Cardiac septum (tissue), 1 donor: ENCODE results near the gene SVOP. TPM values are rescaled to one million over a fixed set of nuclear protein-coding genes. Genes with fewer than 3 reads are reported as not detected.
"Not testable (repeated sequence)": the region's sequence is repeated elsewhere in the genome, so short reads cannot be mapped to it uniquely, and the experiment has no call there.

Experiments used
- DNase-seq: peaks from one replicate; pipeline ENCODE4 v3.0.0-alpha.2; 2020; ENCODE audit warnings: low spot score
- intact Hi-C: fragments of 100-400 bp; cut with DNase I; formaldehyde crosslinking; loops from one replicate; pipeline ENCODE4 v1.14.0; 2022
- long read RNA-seq: library from polyadenylated mRNA; unstranded; transcript quantifications from one replicate; pipeline ENCODE4 v2.0.0, GENCODE V29; 2021
- total RNA-seq: library from RNA; stranded (reverse); fragmentation: NEBNext Ultra II Directional; extraction: Animal tissue kit (Norgen Biotek cat#: 25700); gene quantifications from one replicate; pipeline ENCODE4 v1.2.1, GENCODE V29; 2021
- donor health status: DM: no; HTN: no; CAD: no.

SVOP gene, protein sequence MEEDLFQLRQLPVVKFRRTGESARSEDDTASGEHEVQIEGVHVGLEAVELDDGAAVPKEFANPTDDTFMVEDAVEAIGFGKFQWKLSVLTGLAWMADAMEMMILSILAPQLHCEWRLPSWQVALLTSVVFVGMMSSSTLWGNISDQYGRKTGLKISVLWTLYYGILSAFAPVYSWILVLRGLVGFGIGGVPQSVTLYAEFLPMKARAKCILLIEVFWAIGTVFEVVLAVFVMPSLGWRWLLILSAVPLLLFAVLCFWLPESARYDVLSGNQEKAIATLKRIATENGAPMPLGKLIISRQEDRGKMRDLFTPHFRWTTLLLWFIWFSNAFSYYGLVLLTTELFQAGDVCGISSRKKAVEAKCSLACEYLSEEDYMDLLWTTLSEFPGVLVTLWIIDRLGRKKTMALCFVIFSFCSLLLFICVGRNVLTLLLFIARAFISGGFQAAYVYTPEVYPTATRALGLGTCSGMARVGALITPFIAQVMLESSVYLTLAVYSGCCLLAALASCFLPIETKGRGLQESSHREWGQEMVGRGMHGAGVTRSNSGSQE
- total RNA-seq: 1.9 TPM
- long read RNA-seq, full-length matches to known transcripts: 2 of 15 reads
- long read RNA-seq, partial matches to known transcripts: 3 of 15 reads
- long read RNA-seq, other reads (novel, unspliced or antisense): 10 of 15 reads

DNA sequence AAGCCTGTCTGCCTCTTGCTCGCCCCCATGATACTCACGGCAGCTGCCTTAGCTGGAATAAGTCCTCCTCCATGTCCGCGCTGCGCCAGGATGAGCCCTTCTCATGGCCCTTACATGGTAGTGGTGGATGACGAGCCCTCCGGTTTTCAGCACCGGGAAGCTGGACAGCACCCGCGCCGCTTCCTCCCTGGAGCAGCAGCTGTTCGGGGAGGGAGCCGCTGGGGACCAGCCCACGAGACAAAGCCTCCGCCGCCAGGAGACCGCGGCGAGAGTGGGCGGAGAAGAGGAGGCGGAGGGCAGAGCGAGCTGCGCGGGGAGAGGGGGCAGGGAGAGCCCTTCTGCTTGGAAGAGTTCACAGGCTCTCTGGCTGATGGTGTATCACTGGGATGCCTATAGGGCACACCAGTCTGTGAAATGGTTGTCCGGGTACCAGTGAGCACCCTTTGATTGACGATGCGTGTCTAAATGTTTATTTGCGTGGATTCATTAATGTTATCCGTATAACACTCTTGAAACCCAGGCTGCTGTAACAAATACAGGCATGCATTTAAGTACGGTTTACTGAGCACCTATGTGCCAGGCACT is at the start of gene SVOP:
TSS of gene SVOP (minus strand) at position 273 of the 585 bp plus-strand sequence. CDS start at position 73, 200 bp downstream.
- DNase-seq: peak; percentile 90
- intact Hi-C loops: no loop called here

DNA sequence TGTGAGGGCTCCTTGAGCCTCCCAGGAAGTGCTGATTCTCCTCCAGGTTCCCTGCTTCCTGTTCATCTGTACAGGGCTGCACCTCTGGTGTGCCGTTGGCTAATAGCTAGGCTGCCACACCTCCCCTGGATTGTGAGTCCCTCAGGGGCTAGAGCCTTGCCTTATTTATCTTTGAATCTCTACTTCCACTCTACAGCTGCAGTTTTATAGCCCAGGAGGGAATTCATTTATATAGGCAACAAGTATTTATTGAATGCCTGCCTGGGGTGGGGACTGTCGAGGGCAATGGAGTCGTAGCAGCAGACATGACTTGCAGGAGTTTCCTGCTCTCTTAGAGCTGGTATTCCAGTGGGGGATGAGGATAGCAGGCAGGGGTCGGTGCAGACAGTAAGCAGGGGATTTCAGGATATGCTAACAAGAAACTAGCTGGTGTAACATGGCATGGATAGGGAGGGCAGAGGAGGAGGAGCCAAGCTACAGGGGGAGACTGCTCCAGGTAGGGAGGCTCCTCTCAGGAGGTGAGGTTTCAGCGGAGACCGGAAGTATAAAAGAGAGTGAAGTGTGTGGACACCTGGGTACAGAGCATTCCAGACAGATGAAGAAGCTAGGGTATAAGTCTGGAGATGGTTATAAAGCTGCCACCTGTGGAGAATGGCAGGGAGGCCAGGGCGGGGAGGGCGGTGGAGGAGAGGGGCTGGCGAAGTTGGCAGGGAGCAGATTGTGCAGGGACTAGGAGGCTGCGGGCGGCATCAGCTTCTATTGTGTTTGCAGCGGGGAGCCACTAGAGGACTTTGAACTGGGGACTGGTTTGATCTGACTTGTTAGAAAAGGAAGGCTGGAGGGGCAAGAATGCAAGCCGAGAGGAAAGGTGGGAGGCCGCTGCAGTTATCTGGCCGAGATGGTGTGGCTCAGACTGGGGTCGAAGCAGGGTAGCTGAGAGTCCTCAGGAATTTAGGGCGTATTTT is 48.7 kb upstream of the SVOP start:
- DNase-seq: no peak
- intact Hi-C loops: no loop called here

DNA sequence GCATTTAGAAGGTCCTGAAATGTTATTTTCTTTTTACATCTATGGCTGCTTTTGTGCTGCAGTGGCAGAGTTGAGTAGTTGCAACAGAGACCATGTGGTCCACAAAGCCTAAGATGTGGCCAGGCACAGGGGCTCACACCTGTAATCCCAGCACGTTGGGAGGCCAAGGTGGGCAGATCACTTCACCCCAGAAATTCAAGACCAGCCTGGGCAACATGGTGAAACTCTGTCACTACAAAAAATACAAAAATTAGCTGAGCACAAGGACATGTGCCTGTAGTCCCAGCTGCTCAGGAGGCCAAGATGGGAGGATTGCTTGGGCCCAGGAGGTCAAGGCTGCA is 45.0 kb upstream of the SVOP start:
- no peak for DNase-seq
- intact Hi-C loops: no loop called here

DNA sequence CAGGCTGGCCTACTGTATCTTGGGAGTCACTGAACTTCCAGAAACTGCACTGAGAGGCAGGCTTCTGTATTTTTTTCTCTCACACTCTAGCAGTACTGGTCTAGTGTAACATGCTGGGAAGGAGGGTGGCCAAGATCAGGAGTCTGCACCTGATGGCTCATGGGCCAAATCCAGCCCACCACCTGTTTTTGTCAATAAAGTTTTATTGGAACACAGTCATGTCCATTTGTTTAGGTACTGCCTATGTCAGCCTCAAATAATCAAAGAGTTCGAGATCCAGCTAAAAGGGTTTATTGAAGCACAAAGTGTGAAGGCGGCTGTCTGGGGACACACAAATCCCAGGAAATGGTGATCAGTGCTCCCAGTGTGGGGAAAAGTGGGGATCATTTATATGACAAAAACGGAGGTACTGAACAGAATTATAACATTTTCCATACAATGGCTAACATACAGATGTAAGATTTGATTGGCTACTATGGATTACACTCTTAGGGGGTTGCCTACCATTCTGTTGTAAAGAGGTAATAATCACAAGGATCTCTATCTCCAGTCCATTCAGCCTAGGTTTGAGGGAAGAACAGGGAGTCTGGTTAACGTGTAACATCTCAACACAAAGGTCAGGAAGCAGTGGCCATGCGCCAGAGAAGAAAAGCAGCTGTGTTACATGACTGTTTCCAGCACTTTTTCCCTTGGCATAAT is 44.4 kb upstream of the SVOP start:
- intact Hi-C loops: no loop called here
- DNase-seq: no peak

DNA sequence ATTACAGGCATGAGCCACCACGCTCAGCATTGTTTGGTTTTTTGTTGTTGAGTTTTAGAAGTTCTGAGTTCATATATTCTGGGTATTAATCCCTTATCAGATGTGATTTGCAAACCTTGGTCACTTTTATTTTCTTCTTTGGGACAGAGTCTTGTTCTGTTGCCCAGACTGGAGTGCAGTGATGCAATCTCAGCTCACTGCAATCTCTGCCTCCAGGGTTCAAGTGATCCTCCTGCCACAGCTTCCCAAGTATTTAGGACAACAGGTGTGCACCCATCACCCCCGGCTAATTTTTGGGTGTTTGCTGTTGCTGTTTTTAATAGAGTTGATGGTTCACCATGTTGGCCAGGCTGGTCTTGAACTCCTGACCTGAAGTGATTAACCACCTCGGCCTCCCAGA is 43.3 kb upstream of the SVOP start:
- intact Hi-C loops: no loop called here
- no peak for DNase-seq

DNA sequence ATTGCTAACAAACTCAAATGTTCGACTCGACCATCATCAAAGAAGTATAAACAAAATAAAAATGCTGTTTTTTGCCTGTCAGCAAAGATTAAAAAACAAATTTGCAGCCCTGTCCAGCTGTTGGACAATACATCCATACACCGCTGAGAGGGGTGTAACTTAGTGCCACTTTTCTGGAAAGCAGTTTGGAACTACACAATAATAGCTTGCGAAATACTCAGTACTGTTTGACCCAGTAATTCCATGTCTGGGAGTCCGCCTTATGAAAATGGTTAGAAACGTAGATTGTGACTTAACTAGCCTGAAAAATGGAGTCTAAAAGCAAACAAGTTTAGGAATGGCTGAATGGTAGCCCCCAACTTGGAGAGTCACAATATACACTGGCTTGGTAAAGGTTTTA is 37.9 kb upstream of the SVOP start:
- no peak for DNase-seq

DNA sequence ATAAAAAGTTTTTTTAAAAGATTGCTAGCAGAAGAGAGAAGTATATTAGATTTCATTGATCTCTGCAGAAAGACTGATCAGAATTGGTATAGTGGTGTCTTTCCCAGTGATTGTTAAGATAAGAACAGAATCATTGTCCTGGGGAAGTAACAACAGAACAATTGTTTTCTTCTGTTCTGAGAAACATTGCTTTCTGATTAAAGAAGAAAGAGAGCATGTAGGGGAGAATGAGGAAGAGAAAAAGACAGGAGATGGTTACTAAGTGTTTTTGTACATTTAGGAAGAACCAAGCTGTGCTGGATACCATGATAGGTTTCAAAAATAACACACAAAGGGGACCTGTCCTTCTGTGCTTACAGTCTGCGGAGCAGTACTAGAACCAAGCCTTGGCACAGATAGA is 36.5 kb upstream of the SVOP start:
- intact Hi-C loops: no loop called here

More for the DNA sequence above, 37.9 kb upstream of the SVOP start:
- intact Hi-C loops: no loop called here

DNA sequence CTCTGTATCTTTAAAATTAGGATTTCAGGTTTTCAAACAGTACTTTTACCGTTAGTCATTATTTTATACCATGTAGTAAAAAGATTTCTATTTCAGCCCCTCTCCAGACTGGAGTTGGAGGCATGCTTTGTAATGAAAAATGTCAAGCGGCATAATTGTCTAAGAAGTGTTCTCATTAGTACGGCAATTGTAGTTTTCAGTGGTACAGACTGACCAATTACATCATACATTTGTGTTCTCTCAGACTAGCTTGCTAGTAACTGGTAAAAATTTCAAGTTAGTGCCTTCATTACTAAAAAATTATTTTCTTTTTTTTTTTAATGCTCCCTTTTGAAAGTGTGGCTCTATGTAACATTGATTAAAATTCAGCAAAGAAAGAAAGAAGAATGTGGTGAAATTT is 36.0 kb upstream of the SVOP start:
- DNase-seq: no peak
- intact Hi-C loops: no loop called here

More for the DNA sequence above, 36.5 kb upstream of the SVOP start:
- no peak for DNase-seq

DNA sequence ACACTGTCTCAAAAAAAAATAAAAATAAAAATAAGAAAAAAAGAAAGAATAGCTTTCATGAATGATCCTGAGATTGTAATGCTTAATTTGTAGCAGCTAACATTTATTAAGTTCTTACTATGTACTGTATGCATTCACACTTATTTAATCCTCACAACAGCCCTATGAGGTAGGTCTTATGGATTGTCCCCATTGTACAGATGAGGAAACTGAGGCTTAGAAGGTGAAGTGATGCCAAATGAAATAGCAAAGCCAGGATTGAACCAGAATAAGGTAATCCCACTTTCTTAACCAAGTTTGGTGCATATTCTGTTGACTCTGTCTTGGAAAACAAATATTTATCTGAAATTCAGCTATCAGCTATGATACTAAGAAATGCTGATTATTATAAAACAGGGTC is 33.7 kb upstream of the SVOP start:
- intact Hi-C loops: no loop called here

DNA sequence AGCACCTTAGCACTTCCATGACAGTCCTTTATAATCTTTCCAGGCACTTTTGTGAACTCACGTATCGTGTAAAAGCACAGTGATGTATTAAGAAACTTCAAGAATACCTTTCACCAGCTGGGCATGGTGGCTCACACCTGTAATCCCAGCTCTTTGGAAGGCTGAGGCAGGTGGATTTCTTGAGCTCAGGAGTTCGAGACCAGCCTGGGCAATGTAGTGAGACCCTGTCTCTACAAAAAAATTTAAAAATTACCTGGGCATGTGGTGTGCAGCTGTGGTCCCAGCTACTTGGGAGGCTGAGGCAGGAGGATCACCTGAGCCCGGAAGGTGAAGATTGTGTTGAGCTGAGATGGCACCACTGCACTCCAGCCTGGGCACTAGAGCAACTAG is 33.3 kb upstream of the SVOP start:
- DNase-seq, intact Hi-C loops: not testable (repeated sequence)

More for the DNA sequence above, 33.7 kb upstream of the SVOP start:
- no peak for DNase-seq

DNA sequence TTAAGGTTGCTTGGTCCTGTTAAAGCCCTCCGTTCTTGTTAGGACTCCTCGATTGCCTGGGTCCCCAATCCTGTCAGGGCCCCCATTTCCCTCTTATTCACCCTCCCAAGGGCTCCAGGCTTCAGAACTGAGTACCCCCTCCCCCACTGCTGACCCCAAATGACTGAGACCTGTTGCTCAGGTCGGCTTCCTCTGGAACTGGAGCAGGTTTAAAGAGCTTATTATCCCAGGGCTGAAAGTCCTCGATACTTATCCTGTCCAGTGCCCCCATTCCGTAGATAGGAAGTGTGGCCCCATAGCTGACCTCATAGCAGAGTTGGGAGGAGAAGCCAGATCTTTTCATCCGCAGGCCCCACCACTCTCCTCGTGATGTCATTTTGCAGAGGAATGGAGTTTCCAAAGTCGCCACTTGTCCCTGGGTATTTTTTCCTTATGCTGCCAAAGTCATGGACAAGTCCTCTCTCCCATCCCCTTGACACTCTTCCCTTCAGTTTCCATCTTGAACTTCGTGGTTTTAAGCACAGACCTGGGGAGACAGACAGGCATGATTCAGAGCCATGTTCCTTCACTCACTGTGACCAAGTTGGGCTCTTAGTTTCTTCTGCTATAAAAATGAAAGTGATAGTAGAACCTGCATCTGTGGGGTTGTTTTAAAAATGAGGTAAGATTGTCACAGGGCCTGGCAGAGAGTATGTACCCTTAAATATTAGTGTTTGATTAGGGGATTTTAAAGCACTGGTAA is 32.7 kb upstream of the SVOP start:
- DNase-seq: no peak
- intact Hi-C loops: no loop called here

DNA sequence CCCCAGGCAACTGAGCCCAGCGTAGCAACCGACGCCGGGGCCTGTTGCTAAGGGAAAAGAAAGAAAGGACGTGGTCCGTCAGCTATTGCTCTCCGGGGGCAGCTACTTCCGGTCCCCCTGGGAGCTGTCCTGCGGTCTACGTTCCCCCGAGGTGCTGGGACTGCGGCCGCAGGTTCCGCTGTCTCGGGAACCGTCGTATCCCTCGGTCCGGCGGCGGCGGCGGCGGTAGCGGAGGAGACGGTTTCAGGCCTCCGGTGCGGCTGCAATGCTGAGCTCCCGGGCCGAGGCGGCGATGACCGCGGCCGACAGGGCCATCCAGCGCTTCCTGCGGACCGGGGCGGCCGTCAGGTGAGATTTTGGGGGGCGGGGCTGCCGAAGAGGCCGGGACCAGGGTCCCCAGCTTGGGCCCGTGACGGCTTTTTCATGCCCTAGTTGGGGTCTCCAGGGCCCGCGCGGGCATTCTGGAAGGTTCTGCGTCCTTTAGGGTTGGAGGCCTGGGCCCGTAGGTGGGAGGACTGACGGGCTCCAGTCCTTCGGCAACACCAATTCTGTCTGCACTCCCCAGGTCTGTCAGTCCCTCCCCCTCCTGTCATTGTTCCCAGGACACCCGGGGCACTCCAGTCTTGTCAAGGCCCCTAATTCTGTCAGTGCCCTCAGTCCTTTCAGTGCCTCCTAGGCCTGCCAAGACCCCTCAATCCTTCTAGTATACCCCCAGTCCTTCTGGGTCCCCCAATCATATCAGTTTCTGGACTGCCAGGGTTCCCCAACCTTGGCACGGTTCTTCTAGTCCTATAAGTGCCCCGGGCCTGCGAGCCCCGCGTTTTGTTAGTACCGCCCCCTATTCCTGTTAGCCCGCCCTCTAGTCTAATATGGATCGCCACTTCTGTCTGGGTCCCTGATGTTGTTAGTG is 31.8 kb upstream of the SVOP start, which contains the start of gene USP30:
TSS of gene USP30 (plus strand) at position 163 of the 910 bp plus-strand sequence. CDS start at position 266, 103 bp downstream.
- peak; percentile 94 for DNase-seq
- intact Hi-C loops: no loop called here

DNA sequence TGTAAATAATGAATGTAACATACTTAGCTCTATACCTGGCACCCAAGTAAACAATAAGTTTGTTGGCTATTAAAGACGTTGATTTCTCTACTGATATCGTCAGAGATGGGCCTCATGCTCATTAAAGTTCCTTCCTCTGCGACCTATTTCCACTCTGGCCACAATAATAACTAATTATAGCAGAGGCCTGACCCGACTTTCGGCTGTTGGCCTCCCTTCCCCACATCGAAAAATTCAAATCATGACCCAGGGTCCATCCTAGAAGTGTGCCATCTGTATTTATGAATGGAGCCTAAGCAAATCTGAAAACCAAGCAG is 31.2 kb upstream of the SVOP start:
- intact Hi-C loops: no loop called here
- DNase-seq: no peak

DNA sequence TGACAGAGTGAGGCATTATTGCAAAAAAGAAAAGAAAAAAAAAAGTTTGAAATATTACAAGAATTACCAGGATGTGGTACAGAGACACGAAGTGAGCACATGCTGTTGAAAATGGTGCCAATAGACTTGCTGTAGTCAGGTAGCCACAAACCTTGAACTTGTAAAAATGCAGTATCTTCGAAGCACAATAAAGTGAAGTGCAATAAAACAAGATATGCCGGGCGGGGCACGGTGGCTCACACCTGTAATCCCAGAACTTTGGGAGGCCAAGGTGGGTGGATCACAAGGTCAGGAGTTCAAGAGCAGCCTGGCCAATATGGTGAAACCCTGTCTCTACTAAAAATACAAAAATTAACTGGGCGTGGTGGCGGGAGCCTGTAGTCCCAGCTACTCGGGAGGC is 28.9 kb upstream of the SVOP start:
- intact Hi-C loops, DNase-seq: not testable (repeated sequence)

DNA sequence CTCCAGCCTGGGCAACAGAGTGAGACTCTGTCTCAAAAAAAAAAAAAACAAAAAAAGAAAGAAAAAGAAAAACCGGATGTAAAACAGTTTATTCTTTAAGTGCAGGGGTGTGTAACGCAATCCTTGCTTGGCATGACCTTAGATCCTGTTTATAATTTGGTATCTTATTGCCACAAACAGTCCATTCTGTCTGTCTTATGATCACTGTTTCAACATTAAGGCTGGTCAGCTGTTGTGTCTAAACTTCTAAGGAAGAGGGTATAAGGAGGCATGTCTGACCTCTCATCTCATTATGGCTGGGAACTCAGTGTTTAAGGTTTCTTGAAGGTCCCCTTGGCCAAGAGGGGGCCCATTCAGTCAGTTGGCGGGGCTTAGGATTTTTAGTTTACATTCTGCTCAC is 27.8 kb upstream of the SVOP start:
- intact Hi-C loops, DNase-seq: not testable (repeated sequence)

DNA sequence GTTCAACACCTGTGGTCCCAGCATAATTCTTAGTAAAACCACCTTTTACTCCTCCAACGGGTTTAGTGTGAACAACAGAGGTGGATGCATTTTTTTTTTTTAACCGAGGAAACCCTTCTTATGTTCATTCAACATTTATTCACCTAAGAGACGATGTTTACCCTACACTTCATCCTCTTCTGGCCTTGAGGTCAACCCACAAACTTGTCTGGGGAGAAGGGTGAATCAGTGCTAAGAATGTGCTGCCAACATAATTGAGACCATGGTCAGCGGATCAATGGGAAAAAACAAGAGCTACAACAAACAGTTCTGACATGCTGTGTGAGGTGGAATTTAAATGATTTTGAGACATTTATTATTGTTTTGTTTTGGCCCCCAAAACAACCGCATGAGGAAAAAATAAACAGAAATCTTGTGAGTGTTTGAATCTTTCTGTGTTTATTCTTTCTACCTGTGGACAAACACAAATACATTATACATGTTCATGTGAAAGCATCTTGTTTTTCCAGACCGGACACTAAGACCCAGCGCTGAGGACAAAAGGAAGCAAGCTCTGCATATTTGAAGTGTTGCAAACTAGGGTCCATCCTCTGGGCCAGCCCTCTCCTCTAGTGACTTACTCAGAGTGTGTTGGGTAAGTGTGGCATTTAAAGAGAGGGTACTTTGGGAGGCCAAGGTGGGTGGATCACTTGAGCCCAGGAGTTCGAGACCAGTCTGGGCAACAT is 26.4 kb upstream of the SVOP start:
- no peak for DNase-seq
- intact Hi-C loops: no loop called here

DNA sequence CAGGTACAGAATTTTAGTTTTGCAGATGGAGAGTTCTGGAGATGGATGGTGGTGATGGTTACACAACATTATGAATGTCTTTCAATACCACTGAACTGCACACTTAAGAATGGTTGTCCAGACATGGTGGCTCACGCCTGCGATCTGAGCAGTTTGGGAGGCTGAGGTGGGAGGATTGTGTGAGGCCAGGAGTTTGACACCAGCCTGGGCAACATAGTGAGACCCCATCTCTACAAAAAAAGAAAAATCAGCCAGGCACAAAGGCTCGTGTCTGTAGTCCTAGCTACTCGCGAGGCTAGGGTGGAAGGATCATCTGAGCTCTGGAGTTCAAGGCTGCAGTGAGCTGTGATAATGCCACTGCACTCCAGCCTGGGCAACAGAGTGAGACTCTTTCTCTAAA is 23.4 kb upstream of the SVOP start:
- no peak for DNase-seq
- intact Hi-C loops: no loop called here
